Measurements from ENCODE around the gene NRBF2. TPM values are rescaled to one million over a fixed set of nuclear protein-coding genes. Genes with fewer than 3 reads are reported as not detected.

NRBF2 gene
- total RNA-seq, 1 experiment from 2014 or later: 24.9 TPM

DNA sequence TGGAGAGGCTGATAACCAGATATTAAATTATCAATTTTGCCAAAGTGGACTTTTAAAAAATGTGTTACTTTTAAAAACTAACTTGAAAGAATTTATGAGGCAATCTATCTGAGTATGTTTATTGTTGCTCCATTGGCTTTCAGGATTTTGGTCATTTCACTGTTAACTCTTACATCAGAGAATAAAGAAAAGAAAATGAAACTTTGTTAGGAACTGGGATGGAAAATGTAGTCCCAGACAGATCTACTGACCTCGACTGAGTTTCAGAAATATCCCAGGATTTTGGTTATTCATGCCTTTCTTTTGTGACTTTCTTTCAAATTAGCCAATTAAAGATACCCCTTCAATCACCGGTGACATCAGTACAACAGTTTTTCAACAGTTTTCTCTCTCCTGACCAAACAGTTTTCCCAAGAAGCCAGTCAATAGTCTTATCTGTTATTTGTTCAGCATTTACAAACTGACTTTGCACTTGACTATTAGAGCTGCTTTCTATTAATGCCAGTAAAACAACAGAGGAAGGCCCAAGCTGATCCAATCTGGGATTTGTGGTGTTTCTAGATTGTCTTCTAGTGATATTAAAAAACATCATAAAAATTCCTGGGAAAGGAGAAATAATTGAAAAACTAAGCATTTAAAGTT, 35.8 kb downstream of the NRBF2 start:
- TF ChIP-seq, protein P1, sequence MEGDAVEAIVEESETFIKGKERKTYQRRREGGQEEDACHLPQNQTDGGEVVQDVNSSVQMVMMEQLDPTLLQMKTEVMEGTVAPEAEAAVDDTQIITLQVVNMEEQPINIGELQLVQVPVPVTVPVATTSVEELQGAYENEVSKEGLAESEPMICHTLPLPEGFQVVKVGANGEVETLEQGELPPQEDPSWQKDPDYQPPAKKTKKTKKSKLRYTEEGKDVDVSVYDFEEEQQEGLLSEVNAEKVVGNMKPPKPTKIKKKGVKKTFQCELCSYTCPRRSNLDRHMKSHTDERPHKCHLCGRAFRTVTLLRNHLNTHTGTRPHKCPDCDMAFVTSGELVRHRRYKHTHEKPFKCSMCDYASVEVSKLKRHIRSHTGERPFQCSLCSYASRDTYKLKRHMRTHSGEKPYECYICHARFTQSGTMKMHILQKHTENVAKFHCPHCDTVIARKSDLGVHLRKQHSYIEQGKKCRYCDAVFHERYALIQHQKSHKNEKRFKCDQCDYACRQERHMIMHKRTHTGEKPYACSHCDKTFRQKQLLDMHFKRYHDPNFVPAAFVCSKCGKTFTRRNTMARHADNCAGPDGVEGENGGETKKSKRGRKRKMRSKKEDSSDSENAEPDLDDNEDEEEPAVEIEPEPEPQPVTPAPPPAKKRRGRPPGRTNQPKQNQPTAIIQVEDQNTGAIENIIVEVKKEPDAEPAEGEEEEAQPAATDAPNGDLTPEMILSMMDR (IDR thresholded peaks at IDR 0.05; ENCODE audit: unreplicated experiment): no peak
- Mint-ChIP-seq H3K4me3 (ENCODE audit: low read depth, unreplicated experiment) (no peak overlapping the region), H3K27me3 (ENCODE audit: unreplicated experiment) (no peaks in the 10 kb centered on the region), H3K36me3 (ENCODE audit: insufficient read depth, unreplicated experiment) (peaks cover 63% of the 10 kb centered on the region), H3K4me1 (ENCODE audit: low read depth, unreplicated experiment) (no peaks in the 10 kb centered on the region), H3K27ac (ENCODE audit: unreplicated experiment) (no peak overlapping the region), H3K9me3 (ENCODE audit: low read depth, unreplicated experiment) (no peaks in the 10 kb centered on the region)
- DNase-seq: no peak
- intact Hi-C loops (cut with micrococcal nuclease; ENCODE audit: unreplicated experiment): no loop called here
- CTCF ChIA-PET: no interaction called here
- no TSS peak for BruUV-seq (replicated peaks)

DNA sequence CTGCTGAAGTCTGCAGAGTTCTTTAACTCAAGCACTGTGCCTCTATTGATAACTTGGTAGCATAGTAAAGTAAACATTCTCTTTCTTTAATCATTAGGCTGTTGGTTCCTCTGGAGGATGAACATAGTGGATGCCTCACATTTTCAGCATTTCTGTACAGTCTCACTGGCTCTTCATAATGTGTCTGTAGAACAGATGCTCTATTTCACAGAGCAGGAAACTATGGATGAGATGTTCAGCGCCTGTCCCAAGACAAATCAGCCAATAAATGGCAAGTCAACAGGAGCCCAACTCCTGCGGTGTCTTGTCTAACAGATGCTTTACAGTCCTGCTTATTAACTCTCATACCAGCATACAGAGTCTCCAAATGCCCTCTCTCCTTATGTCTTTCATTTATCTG, 36.5 kb downstream of the NRBF2 start:
- no peak for DNase-seq
- intact Hi-C loops (cut with micrococcal nuclease; ENCODE audit: unreplicated experiment): no loop called here
- BruUV-seq (replicated peaks): no TSS peak
- CTCF ChIA-PET: no interaction called here
- no peaks in the 10 kb centered on the region for H3K9me3 Mint-ChIP-seq (ENCODE audit: low read depth, unreplicated experiment)
- H3K4me3 Mint-ChIP-seq (ENCODE audit: low read depth, unreplicated experiment): no peak overlapping the region
- H3K36me3 Mint-ChIP-seq (ENCODE audit: insufficient read depth, unreplicated experiment): peaks cover 66% of the 10 kb centered on the region
- TF ChIP-seq, protein P1 (IDR thresholded peaks at IDR 0.05; ENCODE audit: unreplicated experiment): no peak
- no peaks in the 10 kb centered on the region for H3K4me1 Mint-ChIP-seq (ENCODE audit: low read depth, unreplicated experiment)
- no peak overlapping the region for H3K27ac Mint-ChIP-seq (ENCODE audit: unreplicated experiment)
- H3K27me3 Mint-ChIP-seq (ENCODE audit: unreplicated experiment): no peaks in the 10 kb centered on the region

DNA sequence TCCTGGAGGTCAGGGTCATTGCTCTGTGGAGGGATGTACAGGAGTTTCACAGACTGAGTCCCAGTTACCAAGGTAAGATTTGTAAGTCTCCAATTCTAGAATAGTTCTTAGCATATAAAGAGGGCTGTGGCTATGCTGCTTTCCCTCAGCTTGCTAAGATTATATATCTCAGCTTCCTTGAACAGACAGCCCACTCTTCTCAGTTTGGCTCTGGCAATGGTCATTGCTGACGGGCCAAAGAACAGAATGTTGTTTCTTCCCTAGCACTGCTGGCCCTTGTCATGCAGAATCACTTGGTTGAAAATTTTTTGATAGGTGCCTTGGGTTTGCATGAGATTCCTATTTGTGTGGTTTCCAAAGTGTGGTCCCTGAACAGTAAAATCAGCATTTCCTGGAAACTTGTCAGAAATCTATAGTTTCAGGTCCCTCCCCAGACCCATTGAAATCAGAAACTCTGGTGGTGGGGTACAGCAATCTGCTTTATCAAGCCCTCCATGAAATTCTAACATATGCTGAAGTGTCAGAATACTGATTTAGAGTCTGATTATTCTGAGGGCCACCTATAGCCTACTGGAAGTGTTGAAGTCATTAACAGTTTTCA, 38.2 kb downstream of the NRBF2 start:
- no peaks in the 10 kb centered on the region for H3K4me1 Mint-ChIP-seq (ENCODE audit: low read depth, unreplicated experiment)
- H3K9me3 Mint-ChIP-seq (ENCODE audit: low read depth, unreplicated experiment): no peaks in the 10 kb centered on the region
- CTCF ChIA-PET: no interaction called here
- BruUV-seq (replicated peaks): no TSS peak
- H3K27ac Mint-ChIP-seq (ENCODE audit: unreplicated experiment): no peak overlapping the region
- no peaks in the 10 kb centered on the region for H3K27me3 Mint-ChIP-seq (ENCODE audit: unreplicated experiment)
- DNase-seq: no peak
- TF ChIP-seq, protein P1 (IDR thresholded peaks at IDR 0.05; ENCODE audit: unreplicated experiment): no peak
- peaks cover 55% of the 10 kb centered on the region for H3K36me3 Mint-ChIP-seq (ENCODE audit: insufficient read depth, unreplicated experiment)
- no peak overlapping the region for H3K4me3 Mint-ChIP-seq (ENCODE audit: low read depth, unreplicated experiment)
- intact Hi-C loops (cut with micrococcal nuclease; ENCODE audit: unreplicated experiment): no loop called here

DNA sequence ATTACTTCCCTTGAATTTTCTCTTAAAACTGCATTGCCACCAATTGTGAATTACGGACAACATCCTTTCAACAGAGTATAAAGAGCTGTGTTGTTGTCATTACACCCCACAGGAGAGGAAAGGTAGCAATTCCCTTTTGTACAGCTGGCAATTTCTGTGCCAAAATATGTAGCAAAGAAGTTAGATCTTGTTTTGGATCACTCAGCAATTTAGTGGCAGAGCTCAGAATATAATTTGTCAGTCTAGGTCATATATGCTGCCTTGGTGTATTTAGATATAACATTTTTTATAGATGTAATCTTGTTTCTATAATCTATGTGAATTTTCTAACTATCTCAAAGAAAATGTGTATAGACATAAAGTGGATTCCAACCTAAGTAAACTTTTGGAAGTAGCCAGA, 38.8 kb downstream of the NRBF2 start:
- Mint-ChIP-seq H3K9me3 (ENCODE audit: low read depth, unreplicated experiment) (no peaks in the 10 kb centered on the region), H3K4me3 (ENCODE audit: low read depth, unreplicated experiment) (no peak overlapping the region), H3K27me3 (ENCODE audit: unreplicated experiment) (no peaks in the 10 kb centered on the region), H3K27ac (ENCODE audit: unreplicated experiment) (no peak overlapping the region), H3K4me1 (ENCODE audit: low read depth, unreplicated experiment) (no peaks in the 10 kb centered on the region), H3K36me3 (ENCODE audit: insufficient read depth, unreplicated experiment) (peaks cover 59% of the 10 kb centered on the region)
- DNase-seq: no peak
- CTCF ChIA-PET: interaction anchor here (0.6 kb wide), 1 partner anchor 486 kb away, joined by 3 read pairs; no protein-coding TSS in a partner anchor
- intact Hi-C loops (cut with micrococcal nuclease; ENCODE audit: unreplicated experiment): no loop called here
- no TSS peak for BruUV-seq (replicated peaks)
- TF ChIP-seq, protein P1 (IDR thresholded peaks at IDR 0.05; ENCODE audit: unreplicated experiment): no peak

Measured in Calu3 (cell line).